GM19193 (cell line): ENCODE data around the gene ACADSB.

ENCODE experiments used
- POLR2A ChIP-seq: IDR thresholded peaks from 4 replicates; pipeline ENCODE4 v1.6.1; 2011; ENCODE audit not compliant: insufficient read depth, insufficient read length; ENCODE audit errors: extremely low read depth

Gene ACADSB

GRCh38 chr10:122995936-122996335, 12.9 kb upstream of the ACADSB start:
- no peak for TF ChIP-seq POLR2A

GRCh38 chr10:122997864-122998263, 10.9 kb upstream of the ACADSB start:
- TF ChIP-seq POLR2A, result no peak

GRCh38 chr10:122998360-122998917, 10.4 kb upstream of the ACADSB start:
- no peak for TF ChIP-seq POLR2A

- TF ChIP-seq POLR2A, result no peak
These were observed 9.9 kb upstream of the ACADSB start for GRCh38 chr10:122998934-122999333.

- TF ChIP-seq POLR2A, result no peak
These were observed 9.5 kb upstream of the ACADSB start for GRCh38 chr10:122999347-122999746.

- TF ChIP-seq POLR2A, result no peak
These were observed 8.7 kb upstream of the ACADSB start for GRCh38 chr10:123000155-123000554.

GRCh38 chr10:123001370-123001769, 7.4 kb upstream of the ACADSB start:
- TF ChIP-seq POLR2A, result no peak

- no peak for TF ChIP-seq POLR2A
These were observed 4.5 kb upstream of the ACADSB start for GRCh38 chr10:123004298-123004697.

GRCh38 chr10:123007558-123008354, 1.1 kb upstream of the ACADSB start:
- TF ChIP-seq POLR2A, result no peak

- no peak for TF ChIP-seq POLR2A
These were observed 457 bp downstream of the ACADSB start for GRCh38 chr10:123009105-123009820.

- TF ChIP-seq POLR2A, result no peak
These were observed 3.2 kb downstream of the ACADSB start for GRCh38 chr10:123011987-123012386.

GRCh38 chr10:123013456-123014419, 4.9 kb downstream of the ACADSB start:
- no peak for TF ChIP-seq POLR2A

GRCh38 chr10:123014772-123015171, 6.0 kb downstream of the ACADSB start:
- no peak for TF ChIP-seq POLR2A

- no peak for TF ChIP-seq POLR2A
These were observed 7.4 kb downstream of the ACADSB start for GRCh38 chr10:123016228-123016627.

- TF ChIP-seq POLR2A, result no peak
These were observed 8.8 kb downstream of the ACADSB start for GRCh38 chr10:123017421-123018165.

- no peak for TF ChIP-seq POLR2A
These were observed 9.7 kb downstream of the ACADSB start for GRCh38 chr10:123018531-123018930.
